GM21723 (cell line): ENCODE results near the gene ADGRD2.

Experiments
- ATAC-seq: cut with Tn5 transposase; IDR thresholded peaks from one replicate; pipeline ENCODE4 v1.9.1; 2021; ENCODE audit warnings: mild to moderate bottlenecking, moderate library complexity; ENCODE audit not compliant: unreplicated experiment

Gene ADGRD2

GRCh38 chr9:124455820-124456219, 5.6 kb downstream of the ADGRD2 start:
- no peak for ATAC-seq

- no peak for ATAC-seq
Observed at GRCh38 chr9:124456341-124457078, 6.3 kb downstream of the ADGRD2 start.

GRCh38 chr9:124457079-124457886, 7.0 kb downstream of the ADGRD2 start:
- ATAC-seq: no peak

GRCh38 chr9:124457887-124458431, 7.7 kb downstream of the ADGRD2 start:
- ATAC-seq: no peak

GRCh38 chr9:124458441-124458840, 8.2 kb downstream of the ADGRD2 start:
- no peak for ATAC-seq

- no peak for ATAC-seq
Observed at GRCh38 chr9:124462739-124463138, 12.5 kb downstream of the ADGRD2 start.

- no peak for ATAC-seq
Observed at GRCh38 chr9:124465736-124466135, 15.5 kb downstream of the ADGRD2 start.

GRCh38 chr9:124467410-124468060, 17.3 kb downstream of the ADGRD2 start:
- ATAC-seq: no peak

- no peak for ATAC-seq
Observed at GRCh38 chr9:124468061-124468740, 17.9 kb downstream of the ADGRD2 start.

- no peak for ATAC-seq
Observed at GRCh38 chr9:124469011-124469832, 19.0 kb downstream of the ADGRD2 start.

- no peak for ATAC-seq
Observed at GRCh38 chr9:124470306-124470705, 20.1 kb downstream of the ADGRD2 start.

- ATAC-seq: no peak
Observed at GRCh38 chr9:124470726-124471125, 20.5 kb downstream of the ADGRD2 start.

GRCh38 chr9:124471761-124472160, 21.5 kb downstream of the ADGRD2 start:
- ATAC-seq: no peak

- no peak for ATAC-seq
Observed at GRCh38 chr9:124472770-124473169, 22.5 kb downstream of the ADGRD2 start.

GRCh38 chr9:124473310-124473709, 23.1 kb downstream of the ADGRD2 start:
- ATAC-seq: no peak

GRCh38 chr9:124474151-124474550, 23.9 kb downstream of the ADGRD2 start:
- no peak for ATAC-seq

GRCh38 chr9:124475158-124475867, 25.1 kb downstream of the ADGRD2 start:
- no peak for ATAC-seq

GRCh38 chr9:124475868-124476690, 25.8 kb downstream of the ADGRD2 start:
- no peak for ATAC-seq
